GM12878 (cell line): ENCODE data around the gene CENPX. TPM values are rescaled to one million over a fixed set of nuclear protein-coding genes. Genes with fewer than 3 reads are reported as not detected.

Experiments used
- ATAC-seq: fragments of 200-7000 bp; cut with Tn5 transposase; 3 replicates; pipeline ENCODE4 v1.9.1; 2020; ENCODE audit warnings: mild to moderate bottlenecking, moderate library complexity
- BruUV-seq: library from RNA; stranded (reverse); fragments of 400-500 nt; replicated peaks from 2 replicates; lab custom pipeline; 2021; lab: Mats Ljungman, UMichigan
- CTCF ChIA-PET: fragments of 300-600 bp; sonication (Branson Sonifier 250); formaldehyde crosslinking; extraction: SDS; loops from one replicate; lab custom pipeline; 2021; ENCODE audit warnings: inconsistent platforms; lab: Yijun Ruan, JAX
- POLR2A ChIA-PET: fragments of 350-600 bp; formaldehyde crosslinking; extraction: SDS; loops from one replicate; lab custom pipeline; 2021; ENCODE audit warnings: inconsistent platforms; lab: Charles Lee
- RAD21 ChIA-PET: fragments of 300-600 bp; sonication (Branson Sonifier 250); formaldehyde crosslinking; loops from one replicate; lab custom pipeline; 2023; ENCODE audit warnings: antibody characterized with exemption; ENCODE audit not compliant: unreplicated experiment; lab: Charles Lee
- SMC1A ChIA-PET: fragments of 300-600 bp; sonication (Branson Sonifier 250); formaldehyde crosslinking; loops from one replicate; lab custom pipeline; 2023; ENCODE audit not compliant: unreplicated experiment, uncharacterized antibody; lab: Charles Lee
- DNase-seq: peaks from one replicate; pipeline ENCODE4 v3.0.0-alpha.2; 2011; ENCODE audit warnings: low read depth, low spot score
- FAIRE-seq: peaks from 3 replicates; lab custom pipeline; 2011; peaks lifted over from hg19 to GRCh38; lab: Jason Lieb, UNC
- H2AFZ ChIP-seq: 2 replicates; pipeline ENCODE4 v1.6.0; 2011; ENCODE audit warnings: low read depth, low read length, control low read depth; ENCODE audit not compliant: control insufficient read depth
- H3K27ac ChIP-seq: 2 replicates; pipeline ENCODE4 v1.5.1; 2011; ENCODE audit warnings: control low read depth; ENCODE audit not compliant: control insufficient read depth, insufficient read depth
- H3K27me3 ChIP-seq, 2 experiments: replicated peaks in 1 of 2; 2 replicates each; pipeline versions ENCODE4 v1.6.0 to v1.6.1; 2011; ENCODE audit warnings: low read length in 1 of 2; ENCODE audit not compliant: control insufficient read depth in 2 of 2, insufficient read depth in 2 of 2
- H3K36me3 ChIP-seq, 2 experiments: 2 replicates each; pipeline ENCODE4 v1.5.1; 2011; ENCODE audit warnings: low read length in 1 of 2; ENCODE audit not compliant: control insufficient read depth in 2 of 2, insufficient read depth in 2 of 2
- H3K4me1 ChIP-seq: 2 replicates; pipeline ENCODE4 v1.6.1; 2011; ENCODE audit warnings: mild to moderate bottlenecking, low read length, moderate library complexity, mixed read lengths; ENCODE audit not compliant: control insufficient read depth, insufficient read depth
- H3K4me2 ChIP-seq: 2 replicates; pipeline ENCODE4 v1.6.0; 2011; ENCODE audit warnings: control low read depth; ENCODE audit not compliant: control insufficient read depth, insufficient read depth
- H3K4me3 ChIP-seq: fragments of 200-600 bp; sonication (generic); 2 replicates; pipeline ENCODE4 v1.5.1; 2016
- H3K79me2 ChIP-seq: 2 replicates; pipeline ENCODE4 v1.6.0; 2011; ENCODE audit warnings: low read length; ENCODE audit not compliant: control insufficient read depth, insufficient read depth
- H3K9ac ChIP-seq: 2 replicates; pipeline ENCODE4 v1.8.0; 2011; ENCODE audit warnings: low read length, control low read depth, mixed read lengths; ENCODE audit not compliant: control insufficient read depth, insufficient read depth
- H3K9me3 ChIP-seq: replicated peaks from 3 replicates; pipeline ENCODE4 v1.5.1; 2011; ENCODE audit warnings: mild to moderate bottlenecking, low read length; ENCODE audit not compliant: control insufficient read depth, insufficient read depth
- H4K20me1 ChIP-seq: 2 replicates; pipeline ENCODE4 v1.6.0; 2011; ENCODE audit not compliant: control insufficient read depth, insufficient read depth
- ATF7 ChIP-seq: fragments of 450-650 bp; IDR thresholded peaks from 2 replicates; pipeline ENCODE4 v1.6.1; 2016; ENCODE audit warnings: low read depth, mild to moderate bottlenecking
- CEBPB ChIP-seq, 2 experiments: fragments of 150-350 bp in 1 of 2; IDR thresholded peaks; 2 replicates each; pipeline ENCODE4 v1.6.1; 2012 to 2014; ENCODE audit warnings: low read depth in 2 of 2, low read length in 2 of 2, borderline replicate concordance in 1 of 2, inconsistent platforms in 1 of 2
- EED ChIP-seq: sonication (generic); IDR thresholded peaks from 2 replicates; pipeline ENCODE4 v1.6.1; 2016; ENCODE audit warnings: antibody characterized with exemption, low read depth
- MTA2 ChIP-seq: fragments of 450-650 bp; IDR thresholded peaks from 2 replicates; pipeline ENCODE4 v1.6.1; 2016; ENCODE audit warnings: low read depth, mild to moderate bottlenecking, moderate library complexity
- NR2F1 ChIP-seq: fragments of 450-650 bp; conservative IDR thresholded peaks from 2 replicates; pipeline ENCODE4 v1.6.1; 2017; ENCODE audit warnings: mild to moderate bottlenecking
- PAX5 ChIP-seq: IDR thresholded peaks from 2 replicates; pipeline ENCODE4 v1.6.1; 2011; ENCODE audit warnings: low read depth, low read length, borderline replicate concordance
- POLR2A ChIP-seq: IDR thresholded peaks from 2 replicates; pipeline ENCODE4 v1.6.1; 2011; ENCODE audit warnings: low read depth, mild to moderate bottlenecking, low read length
- POU2F2 ChIP-seq: IDR thresholded peaks from 3 replicates; pipeline ENCODE4 v1.6.1; 2011; ENCODE audit warnings: low read depth, mild to moderate bottlenecking, low read length, borderline replicate concordance
- RELA ChIP-seq: fragments of 450-650 bp; IDR thresholded peaks from 2 replicates; pipeline ENCODE4 v1.8.0; 2014; ENCODE audit warnings: borderline replicate concordance; ENCODE audit not compliant: partially characterized antibody
- SIN3A ChIP-seq: IDR thresholded peaks from 2 replicates; pipeline ENCODE4 v1.6.1; 2012; ENCODE audit warnings: low read depth, low read length, improper control_type of control experiment
- WGBS: methylation state at CpG from one replicate; pipeline ENCODE4 v1.1.6; 2016; ENCODE audit warnings: low lambda C conversion rate; ENCODE audit not compliant: insufficient replicate concordance, insufficient coverage; ENCODE audit errors: missing lambda C conversion rate; 5-methylcytosine and 5-hydroxymethylcytosine counted together
- in situ Hi-C: fragments of 300-500 bp; cut with MboI; formaldehyde crosslinking; loops from 9 replicates; pipeline ENCODE4 v1.14.3; 2018; ENCODE audit warnings: mixed read lengths
- intact Hi-C: fragments of 100-400 bp; cut with micrococcal nuclease; formaldehyde crosslinking; loops from one replicate; pipeline ENCODE4 v1.14.2; 2022; ENCODE audit not compliant: unreplicated experiment
- polyA plus RNA-seq, 11 experiments: library from polyadenylated mRNA; depleted of rRNA in 4 of 11; unstranded in 6 of 11; stranded (reverse) in 5 of 11; fragments of >200 nt; fragmentation: Nextera tagmentation in 4 of 11; fragmentation: Illumina TruSeq in 1 of 11; extraction: Ambion mirVana in 4 of 11; extraction: Trizol in 1 of 11; gene quantifications; 1 replicate in 1 of 11; 2 replicates in 10 of 11; pipeline versions ENCODE4 v1.2.1 to v1.2.3, GENCODE V29; 2011 to 2016; ENCODE audit warnings: inconsistent platforms in 2 of 11, missing spikeins in 2 of 11, low read depth in 1 of 11
- total RNA-seq, 4 experiments: library from RNA; depleted of rRNA in 3 of 4; stranded (reverse); fragments of >200 nt in 3 of 4; fragmentation: Illumina TruSeq in 1 of 4; extraction: Trizol in 1 of 4; gene quantifications; 2 replicates each; pipeline versions ENCODE4 v1.2.1 to v1.2.3, GENCODE V29; 2013 to 2021
- TF ChIP-seq, protein P1 (sequence below): IDR thresholded peaks from 2 replicates; pipeline ENCODE4 v1.6.1; 2012; ENCODE audit warnings: low read length, inconsistent platforms
- TF ChIP-seq, protein P2 (sequence below): fragments of 450-650 bp; IDR thresholded peaks from 2 replicates; pipeline ENCODE4 v1.6.1; 2017; ENCODE audit warnings: mild to moderate bottlenecking

Gene CENPX
- total and polyA plus RNA-seq, 10 of the 15 experiments (the other 5 are each of a cell fraction or from before 2014, with no cell fraction given) = 11.7 to 182 (median 71.9) TPM

DNA sequence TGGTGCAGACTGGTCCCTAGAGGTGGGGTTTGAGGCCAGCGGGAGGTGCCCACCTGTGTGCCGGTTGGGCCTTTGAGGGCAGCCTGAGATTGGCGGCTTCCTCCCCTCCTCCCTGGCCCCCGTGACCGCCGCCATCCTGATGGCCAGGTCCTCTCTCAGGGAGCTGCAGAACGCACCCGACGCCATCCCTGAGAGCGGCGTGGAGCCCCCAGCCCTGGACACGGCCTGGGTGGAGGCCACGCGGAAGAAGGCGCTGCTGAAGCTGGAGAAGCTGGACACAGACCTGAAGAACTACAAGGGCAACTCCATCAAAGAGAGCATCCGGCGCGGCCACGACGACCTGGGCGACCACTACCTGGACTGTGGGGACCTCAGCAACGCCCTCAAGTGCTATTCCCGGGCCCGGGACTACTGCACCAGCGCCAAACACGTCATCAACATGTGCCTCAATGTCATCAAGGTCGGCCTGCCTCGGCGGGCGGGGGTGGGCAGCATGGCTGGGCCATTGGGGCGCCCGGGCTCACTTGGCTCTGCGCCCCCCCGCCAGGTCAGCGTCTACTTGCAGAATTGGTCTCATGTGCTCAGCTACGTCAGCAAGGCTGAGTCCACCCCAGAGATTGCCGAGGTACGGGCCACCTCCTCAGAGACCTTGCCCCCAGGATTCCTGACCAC is 31.8 kb upstream of the CENPX start:
- H3K27me3 ChIP-seq = no peaks in the 10 kb centered on the region
- H4K20me1 ChIP-seq = no peaks in the 10 kb centered on the region
- BruUV-seq = no TSS peak
- H2AFZ ChIP-seq = no peak overlapping the region
- H3K9ac ChIP-seq = no peak overlapping the region
- SMC1A ChIA-PET = no interaction called here
- no peak overlapping the region for H3K27ac ChIP-seq
- H3K9me3 ChIP-seq = no peaks in the 10 kb centered on the region
- H3K36me3 ChIP-seq = peaks cover 0 to 19% of the 10 kb centered on the region in 2 experiments
- ATAC-seq = no peak
- CTCF ChIA-PET = no interaction called here
- POLR2A ChIA-PET = interaction anchor here (2.4 kb wide), 1 partner anchor 17 kb away, joined by 6 read pairs; the partner anchor contains the start of gene DCXR
- H3K4me3 ChIP-seq = no peak overlapping the region
- H3K4me2 ChIP-seq = no peak overlapping the region
- peaks cover 14% of the 10 kb centered on the region for H3K79me2 ChIP-seq
- in situ Hi-C loops = no loop called here
- peaks cover 4% of the 10 kb centered on the region for H3K4me1 ChIP-seq
- TF ChIP-seq POLR2A (no peak; the same call in 1 of the 2 replicates), CEBPB (IDR thresholded peaks at IDR 0.05; ENCODE audit: borderline replicate concordance in 1 of 2, low read depth in 2 of 2, low read length in 2 of 2) (no peak), PAX5 (no peak), ATF7 (no peak), NR2F1 (no peak), RELA (no peak), SIN3A (no peak), EED (no peak), POU2F2 (no peak), MTA2 (no peak)
- TF ChIP-seq, protein P1, sequence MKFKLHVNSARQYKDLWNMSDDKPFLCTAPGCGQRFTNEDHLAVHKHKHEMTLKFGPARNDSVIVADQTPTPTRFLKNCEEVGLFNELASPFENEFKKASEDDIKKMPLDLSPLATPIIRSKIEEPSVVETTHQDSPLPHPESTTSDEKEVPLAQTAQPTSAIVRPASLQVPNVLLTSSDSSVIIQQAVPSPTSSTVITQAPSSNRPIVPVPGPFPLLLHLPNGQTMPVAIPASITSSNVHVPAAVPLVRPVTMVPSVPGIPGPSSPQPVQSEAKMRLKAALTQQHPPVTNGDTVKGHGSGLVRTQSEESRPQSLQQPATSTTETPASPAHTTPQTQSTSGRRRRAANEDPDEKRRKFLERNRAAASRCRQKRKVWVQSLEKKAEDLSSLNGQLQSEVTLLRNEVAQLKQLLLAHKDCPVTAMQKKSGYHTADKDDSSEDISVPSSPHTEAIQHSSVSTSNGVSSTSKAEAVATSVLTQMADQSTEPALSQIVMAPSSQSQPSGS = no peak
- TF ChIP-seq, protein P2, sequence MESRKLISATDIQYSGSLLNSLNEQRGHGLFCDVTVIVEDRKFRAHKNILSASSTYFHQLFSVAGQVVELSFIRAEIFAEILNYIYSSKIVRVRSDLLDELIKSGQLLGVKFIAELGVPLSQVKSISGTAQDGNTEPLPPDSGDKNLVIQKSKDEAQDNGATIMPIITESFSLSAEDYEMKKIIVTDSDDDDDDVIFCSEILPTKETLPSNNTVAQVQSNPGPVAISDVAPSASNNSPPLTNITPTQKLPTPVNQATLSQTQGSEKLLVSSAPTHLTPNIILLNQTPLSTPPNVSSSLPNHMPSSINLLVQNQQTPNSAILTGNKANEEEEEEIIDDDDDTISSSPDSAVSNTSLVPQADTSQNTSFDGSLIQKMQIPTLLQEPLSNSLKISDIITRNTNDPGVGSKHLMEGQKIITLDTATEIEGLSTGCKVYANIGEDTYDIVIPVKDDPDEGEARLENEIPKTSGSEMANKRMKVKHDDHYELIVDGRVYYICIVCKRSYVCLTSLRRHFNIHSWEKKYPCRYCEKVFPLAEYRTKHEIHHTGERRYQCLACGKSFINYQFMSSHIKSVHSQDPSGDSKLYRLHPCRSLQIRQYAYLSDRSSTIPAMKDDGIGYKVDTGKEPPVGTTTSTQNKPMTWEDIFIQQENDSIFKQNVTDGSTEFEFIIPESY = no peak
- no peak for FAIRE-seq
- 97% methylated on average over 37 of the region's 38 CpGs for WGBS
- intact Hi-C loops = loop anchor here (5.0 kb wide), 1 partner anchor 43 kb away; the partner anchor contains the start of gene FASN
- no peak for DNase-seq
- RAD21 ChIA-PET = no interaction called here
